Choroid plexus epithelial cell (primary cell): ENCODE data around the gene COP1.

Source experiments
- DNase-seq: peaks from one replicate; pipeline ENCODE4 v3.0.0-alpha.2; 2010; ENCODE audit warnings: low read depth
- H3K4me3 ChIP-seq: 2 replicates; pipeline ENCODE4 v1.5.1; 2011; ENCODE audit warnings: low read depth, mild to moderate bottlenecking, control low read depth, low read length, moderate library complexity
- CTCF ChIP-seq: conservative IDR thresholded peaks from 2 replicates; pipeline ENCODE4 v1.5.1; 2011; ENCODE audit warnings: low read depth, mild to moderate bottlenecking, control low read depth, inconsistent platforms, low read length, moderate library complexity

The COP1 gene

DNA sequence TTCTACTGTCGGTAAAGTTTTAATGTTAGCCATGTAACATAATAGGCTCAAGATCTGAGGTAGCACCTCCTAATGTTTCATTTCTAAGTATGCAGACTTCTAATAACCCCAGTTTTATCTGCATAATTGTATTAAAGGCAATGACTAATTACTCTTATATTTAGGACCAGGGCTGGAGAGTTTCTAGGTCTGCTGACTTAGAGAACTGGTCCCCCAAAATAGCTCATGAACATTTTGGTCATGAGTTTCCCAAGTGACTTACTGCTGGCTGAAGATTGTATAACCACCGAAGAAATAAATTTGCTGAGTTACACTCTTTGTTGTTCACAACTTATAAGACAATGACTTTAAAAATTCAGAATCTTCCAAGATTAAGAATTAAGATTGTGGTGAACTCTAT lies 265.9 kb downstream of the COP1 start:
- no peak overlapping the region for H3K4me3 ChIP-seq
- DNase-seq = no peak
- TF ChIP-seq CTCF = no peak

GRCh38 chr1:175936736-175937135 lies 270.4 kb downstream of the COP1 start:
- no peak for TF ChIP-seq CTCF
- no peak for DNase-seq
- H3K4me3 ChIP-seq = no peak overlapping the region

DNA sequence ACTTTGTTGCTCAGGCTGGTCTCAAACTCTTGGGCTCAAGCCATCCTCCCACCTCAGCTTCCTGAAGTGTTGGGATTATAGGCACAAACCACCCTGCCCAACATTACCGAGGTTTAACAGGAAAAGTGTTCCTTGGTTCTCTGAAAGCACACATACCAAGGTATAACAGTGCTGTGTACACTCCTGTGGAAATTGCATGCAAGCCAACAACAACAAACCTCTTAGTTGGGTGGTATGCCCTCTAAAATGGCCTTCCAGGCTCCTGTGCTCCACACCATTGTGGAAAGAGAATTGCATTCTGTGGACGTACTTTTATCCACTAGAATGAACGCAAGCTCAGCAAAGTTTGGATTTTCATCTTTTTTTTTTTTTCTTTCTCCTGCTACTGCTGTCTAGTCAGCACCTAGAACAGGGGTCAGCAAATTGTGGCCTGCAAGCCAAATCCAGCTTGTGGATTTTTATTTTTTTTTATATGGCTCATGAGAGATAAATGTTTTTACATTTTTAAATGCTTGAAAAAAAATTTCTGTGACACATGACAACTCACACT lies 271.4 kb downstream of the COP1 start:
- no peak overlapping the region for H3K4me3 ChIP-seq
- DNase-seq = peak; percentile 14
- TF ChIP-seq CTCF = no peak

DNA sequence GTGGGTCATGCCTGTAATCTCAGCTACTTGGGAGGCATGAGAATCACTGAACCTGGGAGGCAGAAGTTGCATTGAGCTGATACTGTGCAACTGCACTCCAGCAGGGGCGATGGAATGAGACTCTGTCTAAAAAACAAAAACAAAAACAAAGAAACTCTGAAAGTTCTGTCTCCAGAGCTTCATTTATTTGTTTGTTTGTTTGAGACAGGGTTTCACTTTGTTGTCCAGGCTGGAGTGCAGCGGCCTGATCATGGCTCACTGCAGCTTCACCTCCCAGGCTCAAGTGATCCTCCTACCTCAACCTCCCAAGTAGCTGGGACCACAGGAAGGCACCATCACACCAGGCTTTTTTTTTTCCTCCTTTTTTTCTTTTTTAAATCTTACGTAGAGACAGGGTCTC lies 271.9 kb downstream of the COP1 start:
- TF ChIP-seq CTCF = no peak
- H3K4me3 ChIP-seq = no peak overlapping the region
- no peak for DNase-seq

- TF ChIP-seq CTCF = no peak
- no peak overlapping the region for H3K4me3 ChIP-seq
- DNase-seq = no peak
Measured at GRCh38 chr1:175933801-175934200, 273.3 kb downstream of the COP1 start.

DNA sequence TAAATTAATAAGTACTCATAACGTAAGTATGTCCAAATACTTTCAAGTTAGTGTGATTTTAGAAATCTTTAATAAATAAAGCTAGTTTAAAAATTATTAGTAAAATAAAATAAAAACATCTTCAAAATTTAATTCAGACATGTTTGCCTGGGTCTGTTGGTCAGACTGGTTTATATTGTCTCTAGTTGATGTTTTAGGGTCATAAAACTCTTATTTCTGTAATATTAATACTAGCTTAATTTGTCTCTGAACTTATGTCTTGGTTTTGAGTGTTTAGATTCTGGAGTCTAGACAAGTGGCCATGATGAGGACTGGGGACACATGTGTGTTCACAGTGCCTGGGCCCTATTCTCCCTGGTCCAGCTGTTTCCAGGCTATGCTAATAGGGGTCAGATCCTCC lies 279.1 kb downstream of the COP1 start:
- no peak overlapping the region for H3K4me3 ChIP-seq
- no peak for DNase-seq
- no peak for TF ChIP-seq CTCF

GRCh38 chr1:175922254-175922881 lies 284.7 kb downstream of the COP1 start:
- DNase-seq = no peak
- TF ChIP-seq CTCF = no peak
- H3K4me3 ChIP-seq = no peak overlapping the region
